ENCODE results near the gene KRTAP12-1.

GRCh38 chr21:44640761-44641160 lies 41.2 kb downstream of the KRTAP12-1 start:
- TF ChIP-seq, protein P1, sequence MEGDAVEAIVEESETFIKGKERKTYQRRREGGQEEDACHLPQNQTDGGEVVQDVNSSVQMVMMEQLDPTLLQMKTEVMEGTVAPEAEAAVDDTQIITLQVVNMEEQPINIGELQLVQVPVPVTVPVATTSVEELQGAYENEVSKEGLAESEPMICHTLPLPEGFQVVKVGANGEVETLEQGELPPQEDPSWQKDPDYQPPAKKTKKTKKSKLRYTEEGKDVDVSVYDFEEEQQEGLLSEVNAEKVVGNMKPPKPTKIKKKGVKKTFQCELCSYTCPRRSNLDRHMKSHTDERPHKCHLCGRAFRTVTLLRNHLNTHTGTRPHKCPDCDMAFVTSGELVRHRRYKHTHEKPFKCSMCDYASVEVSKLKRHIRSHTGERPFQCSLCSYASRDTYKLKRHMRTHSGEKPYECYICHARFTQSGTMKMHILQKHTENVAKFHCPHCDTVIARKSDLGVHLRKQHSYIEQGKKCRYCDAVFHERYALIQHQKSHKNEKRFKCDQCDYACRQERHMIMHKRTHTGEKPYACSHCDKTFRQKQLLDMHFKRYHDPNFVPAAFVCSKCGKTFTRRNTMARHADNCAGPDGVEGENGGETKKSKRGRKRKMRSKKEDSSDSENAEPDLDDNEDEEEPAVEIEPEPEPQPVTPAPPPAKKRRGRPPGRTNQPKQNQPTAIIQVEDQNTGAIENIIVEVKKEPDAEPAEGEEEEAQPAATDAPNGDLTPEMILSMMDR (IDR thresholded peaks at IDR 0.05; ENCODE audit: control extremely low read depth in 1 of 3, insufficient read depth in 1 of 3, low read depth in 1 of 3, low read length in 3 of 3), result no peak
- no peak for TF ChIP-seq EP300 (IDR thresholded peaks at IDR 0.05; ENCODE audit: borderline replicate concordance in 1 of 2, low read depth in 2 of 2, low read length in 2 of 2)
- no peak for TF ChIP-seq EZH2 (IDR thresholded peaks at IDR 0.05; ENCODE audit: low read depth, low read length, severe bottlenecking)
- no peak for TF ChIP-seq SRF (IDR thresholded peaks at IDR 0.05; ENCODE audit: low read depth, low read length)
- TF ChIP-seq HDAC2 (IDR thresholded peaks at IDR 0.05; ENCODE audit: borderline replicate concordance in 1 of 2, low read depth in 2 of 2, low read length in 2 of 2), result no peak
- no peak for TF ChIP-seq POLR2A (IDR thresholded peaks at IDR 0.05; ENCODE audit: control extremely low read depth in 1 of 2, low read depth in 2 of 2, low read length in 2 of 2)
- no peak for TF ChIP-seq MAX (IDR thresholded peaks at IDR 0.05)

Data from H1 (cell line).